Muscle of arm (tissue), 12 donors: Measurements from ENCODE around the gene SRRM3. TPM values are rescaled to one million over a fixed set of nuclear protein-coding genes. Genes with fewer than 3 reads are reported as not detected.
"Not testable (repeated sequence)": the region's sequence is repeated elsewhere in the genome, so short reads cannot be mapped to it uniquely, and the experiment has no call there.

ENCODE experiments used
- DNase-seq: peaks from one replicate; pipeline ENCODE4 v3.0.0-alpha.2; 2013
- polyA plus RNA-seq, 12 donors: library from polyadenylated mRNA; unstranded; fragments of 120-200 nt; gene quantifications; one replicate each; pipeline ENCODE4 v1.2.1, GENCODE V29; 2013; ENCODE audit not compliant: insufficient read length in 12 of 12

SRRM3 gene
- polyA plus RNA-seq, 12 donors = 0.23 to 1.2 (median 0.48) TPM; not detected in 2

- DNase-seq = no peak
These were observed 28.5 kb downstream of the SRRM3 start for GRCh38 chr7:76230214-76230613.

GRCh38 chr7:76231071-76231470 lies 29.4 kb downstream of the SRRM3 start:
- no peak for DNase-seq

GRCh38 chr7:76231583-76231982 lies 29.9 kb downstream of the SRRM3 start:
- no peak for DNase-seq

GRCh38 chr7:76232698-76233097 lies 31.0 kb downstream of the SRRM3 start:
- no peak for DNase-seq

GRCh38 chr7:76233538-76234281 lies 32.0 kb downstream of the SRRM3 start:
- DNase-seq = no peak

- DNase-seq = no peak
These were observed 32.5 kb downstream of the SRRM3 start for GRCh38 chr7:76234282-76234584.

GRCh38 chr7:76234931-76235441 lies 33.3 kb downstream of the SRRM3 start:
- DNase-seq = peak; percentile 44

- no peak for DNase-seq
These were observed 34.5 kb downstream of the SRRM3 start for GRCh38 chr7:76236224-76236623.

GRCh38 chr7:76238326-76238725 lies 36.6 kb downstream of the SRRM3 start:
- no peak for DNase-seq

- no peak for DNase-seq
These were observed 39.4 kb downstream of the SRRM3 start for GRCh38 chr7:76241141-76241540.

- DNase-seq = not testable (repeated sequence)
These were observed 40.9 kb downstream of the SRRM3 start for GRCh38 chr7:76242517-76243063.

- no peak for DNase-seq
These were observed 43.2 kb downstream of the SRRM3 start for GRCh38 chr7:76244781-76245391.

- no peak for DNase-seq
These were observed 45.2 kb downstream of the SRRM3 start for GRCh38 chr7:76246804-76247389.

- no peak for DNase-seq
These were observed 46.2 kb downstream of the SRRM3 start for GRCh38 chr7:76247938-76248337.

GRCh38 chr7:76252021-76252420 lies 50.3 kb downstream of the SRRM3 start:
- no peak for DNase-seq

GRCh38 chr7:76254781-76255180 lies 53.1 kb downstream of the SRRM3 start:
- no peak for DNase-seq

GRCh38 chr7:76257973-76258372 lies 56.3 kb downstream of the SRRM3 start:
- DNase-seq = no peak

- DNase-seq = no peak
These were observed 57.7 kb downstream of the SRRM3 start for GRCh38 chr7:76259124-76260093.

- no peak for DNase-seq
These were observed 58.5 kb downstream of the SRRM3 start for GRCh38 chr7:76260171-76260703.

- DNase-seq = no peak
These were observed 59.6 kb downstream of the SRRM3 start for GRCh38 chr7:76261329-76261728.

- DNase-seq = no peak
These were observed 60.2 kb downstream of the SRRM3 start for GRCh38 chr7:76261931-76262330.
